Gastrocnemius medialis (tissue), 4 donors: Measurements from ENCODE around the gene NAGK.

Experiments used
- CTCF ChIP-seq, 5 experiments: fragments of 450-650 bp in 3 of 5; fragments of 200-600 bp in 2 of 5; sonication (generic) in 2 of 5; IDR thresholded peaks in 4 of 5; conservative IDR thresholded peaks in 1 of 5; 1 replicate in 4 of 5; 2 replicates in 1 of 5; pipeline ENCODE4 v1.5.1; 2016 to 2019; ENCODE audit warnings: antibody characterized with exemption in 5 of 5, mild to moderate bottlenecking in 3 of 5, moderate library complexity in 3 of 5
- POLR2A ChIP-seq, 2 donors: fragments of 450-650 bp; IDR thresholded peaks; one replicate each; pipeline ENCODE4 v1.6.1; 2017; ENCODE audit warnings: antibody characterized with exemption in 2 of 2, mild to moderate bottlenecking in 2 of 2, moderate library complexity in 2 of 2

GRCh38 chr2:71126957-71127356 is 58.5 kb downstream of the NAGK start:
- TF ChIP-seq POLR2A (IDR thresholded peaks at IDR 0.05): no peak
- no peak for TF ChIP-seq CTCF (IDR thresholded peaks at IDR 0.05 in 4 of 5, conservative IDR thresholded peaks at IDR 0.05 in 1 of 5)
